Trophoblast cell (in vitro differentiated cells and primary cell): ENCODE data around the gene PASK.

Experiments used
- DNase-seq, 2 donors: peaks; one replicate each; pipeline ENCODE4 v3.0.0-alpha.2; 2016
- H2AFZ ChIP-seq: 2 replicates; pipeline ENCODE4 v1.6.1; 2013; ENCODE audit warnings: low read length, moderate library complexity, mild to moderate bottlenecking; ENCODE audit not compliant: insufficient read depth, poor library complexity
- H2AK5ac ChIP-seq: 2 replicates; pipeline ENCODE4 v1.6.1; 2013; ENCODE audit warnings: mild to moderate bottlenecking, low read length
- H2BK120ac ChIP-seq: 2 replicates; pipeline ENCODE4 v1.6.1; 2013; ENCODE audit warnings: low read length, mild to moderate bottlenecking, moderate library complexity; ENCODE audit not compliant: insufficient read depth, poor library complexity
- H2BK12ac ChIP-seq: 2 replicates; pipeline ENCODE4 v1.6.1; 2013; ENCODE audit warnings: mild to moderate bottlenecking, low read length, moderate library complexity
- H2BK5ac ChIP-seq: 2 replicates; pipeline ENCODE4 v1.6.1; 2013; ENCODE audit warnings: low read length, low read depth, moderate library complexity, mild to moderate bottlenecking; ENCODE audit not compliant: poor library complexity
- H3K14ac ChIP-seq: 2 replicates; pipeline ENCODE4 v1.6.1; 2013; ENCODE audit warnings: mild to moderate bottlenecking, low read length
- H3K18ac ChIP-seq: 2 replicates; pipeline ENCODE4 v1.6.1; 2013; ENCODE audit warnings: mild to moderate bottlenecking, low read length
- H3K23ac ChIP-seq: 2 replicates; pipeline ENCODE4 v1.6.1; 2013; ENCODE audit warnings: low read length
- H3K27ac ChIP-seq: 2 replicates; pipeline ENCODE4 v1.5.1; 2013; ENCODE audit warnings: low read depth, mild to moderate bottlenecking, inconsistent platforms, low read length, moderate library complexity
- H3K27me3 ChIP-seq: 2 replicates; pipeline ENCODE4 v1.6.1; 2013; ENCODE audit warnings: inconsistent platforms, mild to moderate bottlenecking, low read length, moderate library complexity; ENCODE audit not compliant: insufficient read depth
- H3K36me3 ChIP-seq, 2 experiments: 1 replicate in 1 of 2; 2 replicates in 1 of 2; pipeline ENCODE4 v1.6.1; 2013; ENCODE audit warnings: low read length in 2 of 2, mild to moderate bottlenecking in 2 of 2, moderate library complexity in 1 of 2; ENCODE audit not compliant: insufficient read depth in 2 of 2, control insufficient read depth in 1 of 2
- H3K4ac ChIP-seq: 2 replicates; pipeline ENCODE4 v1.6.1; 2013; ENCODE audit warnings: low read depth, mild to moderate bottlenecking, low read length, moderate library complexity
- H3K4me1 ChIP-seq, 2 experiments: 1 replicate in 1 of 2; 2 replicates in 1 of 2; pipeline ENCODE4 v1.6.1; 2013; ENCODE audit warnings: low read length in 2 of 2, mild to moderate bottlenecking in 2 of 2, moderate library complexity in 1 of 2; ENCODE audit not compliant: insufficient read depth in 2 of 2, control insufficient read depth in 1 of 2
- H3K4me2 ChIP-seq: 2 replicates; pipeline ENCODE4 v1.6.1; 2013; ENCODE audit warnings: inconsistent platforms, mild to moderate bottlenecking, low read length, moderate library complexity
- H3K4me3 ChIP-seq: 2 replicates; pipeline ENCODE4 v1.5.1; 2013; ENCODE audit warnings: mild to moderate bottlenecking, low read depth, low read length, inconsistent platforms
- H3K79me1 ChIP-seq: one replicate; pipeline ENCODE4 v1.6.1; 2013; ENCODE audit warnings: low read length
- H3K79me2 ChIP-seq: 2 replicates; pipeline ENCODE4 v1.6.1; 2013; ENCODE audit warnings: low read length, mild to moderate bottlenecking; ENCODE audit not compliant: control insufficient read depth, insufficient read depth, poor library complexity
- H3K9ac ChIP-seq: 2 replicates; pipeline ENCODE4 v1.6.1; 2013; ENCODE audit warnings: mild to moderate bottlenecking, low read length
- H3K9me3 ChIP-seq: 2 replicates; pipeline ENCODE4 v1.6.1; 2013; ENCODE audit warnings: low read depth, mild to moderate bottlenecking, control low read depth, inconsistent platforms, low read length; ENCODE audit not compliant: insufficient read depth
- H4K12ac ChIP-seq: 2 replicates; pipeline ENCODE4 v1.6.1; 2013; ENCODE audit warnings: low read depth, mild to moderate bottlenecking, low read length, moderate library complexity
- H4K8ac ChIP-seq: 2 replicates; pipeline ENCODE4 v1.6.1; 2013; ENCODE audit warnings: low read depth, mild to moderate bottlenecking, low read length, moderate library complexity
- H4K91ac ChIP-seq: one replicate; pipeline ENCODE4 v1.6.1; 2013; ENCODE audit warnings: low read depth, mild to moderate bottlenecking, low read length, moderate library complexity
- WGBS: extraction: QIAGEN DNeasy Blood & Tissue Kit; methylation state at CpG from one replicate; pipeline ENCODE4 v1.1.7; 2013; ENCODE audit warnings: missing lambda C conversion rate; ENCODE audit not compliant: insufficient read length, insufficient coverage; ENCODE audit errors: extremely low coverage; 5-methylcytosine and 5-hydroxymethylcytosine counted together

PASK gene

DNA sequence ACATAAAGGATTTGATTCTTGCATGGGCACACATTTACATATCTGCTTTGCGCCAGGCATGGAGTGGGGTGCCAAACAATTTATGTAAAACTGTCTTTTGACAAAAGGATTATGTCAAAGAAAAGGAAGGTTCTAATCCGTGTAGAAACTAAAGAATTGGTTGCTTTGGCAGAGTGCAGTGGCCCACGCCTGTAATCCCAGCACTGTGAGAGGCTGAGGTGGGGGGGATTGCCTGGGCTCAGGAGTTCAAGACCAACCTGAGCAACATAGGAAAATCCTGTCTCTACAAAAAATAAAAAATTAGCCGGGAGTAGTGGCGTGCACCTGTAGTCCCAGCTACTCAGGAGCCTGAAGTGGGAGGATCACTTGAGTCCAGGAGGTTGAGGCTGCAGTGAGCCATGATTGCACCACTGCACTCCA is 46.1 kb downstream of the PASK start:
- no peak overlapping the region for H3K4me3 ChIP-seq
- no peak for DNase-seq
- peaks cover 6 to 17% of the 10 kb centered on the region in 2 experiments for H3K36me3 ChIP-seq
- H3K9me3 ChIP-seq = no peaks in the 10 kb centered on the region
- H3K4me2 ChIP-seq = peak overlapping the region; percentile 58
- H3K4ac ChIP-seq = no peak overlapping the region
- peaks cover 4 to 5% of the 10 kb centered on the region in 2 experiments for H3K4me1 ChIP-seq
- H2BK12ac ChIP-seq = no peak overlapping the region
- H2BK120ac ChIP-seq = no peak overlapping the region
- H4K91ac ChIP-seq = no peak overlapping the region
- no peak overlapping the region for H4K12ac ChIP-seq
- H3K14ac ChIP-seq = no peak overlapping the region
- H3K23ac ChIP-seq = no peak overlapping the region
- H3K79me1 ChIP-seq = peaks cover 5% of the 10 kb centered on the region
- no peak overlapping the region for H3K9ac ChIP-seq
- H4K8ac ChIP-seq = no peak overlapping the region
- no peak overlapping the region for H3K18ac ChIP-seq
- H2AFZ ChIP-seq = no peak overlapping the region
- H2AK5ac ChIP-seq = no peak overlapping the region
- WGBS = no CpG with 5 or more reads among the region's 5 CpGs
- H3K27ac ChIP-seq = no peak overlapping the region
- H2BK5ac ChIP-seq = no peak overlapping the region
- no peaks in the 10 kb centered on the region for H3K27me3 ChIP-seq
- H3K79me2 ChIP-seq = peaks cover 4% of the 10 kb centered on the region

DNA sequence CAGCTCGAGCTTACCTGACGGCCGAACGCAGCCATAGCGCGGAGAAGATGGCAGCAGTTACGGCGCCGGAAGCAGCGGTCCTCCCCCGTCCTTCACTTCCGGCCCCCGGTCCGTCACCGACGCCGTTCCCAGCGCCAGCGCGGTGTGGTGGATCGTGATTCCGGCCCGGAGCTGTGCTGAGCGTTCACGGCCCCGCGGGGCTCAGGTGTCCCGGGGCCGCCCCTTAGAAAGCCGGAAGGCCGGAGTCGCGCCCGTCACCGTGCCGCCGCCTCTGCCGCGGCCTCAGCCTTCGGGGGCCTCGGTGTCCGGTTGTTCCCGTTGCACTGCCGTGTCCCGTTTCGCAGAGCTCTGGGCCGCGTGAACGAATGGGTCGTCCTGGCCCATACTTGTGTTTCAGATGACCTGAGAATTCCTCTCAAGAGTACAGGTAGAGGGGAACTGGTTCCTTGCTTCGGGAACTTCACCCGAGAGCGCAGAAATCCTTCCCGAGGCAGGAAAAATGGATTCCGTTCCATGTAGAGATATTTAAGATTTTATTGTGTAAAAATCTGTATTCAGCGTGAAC is 47.0 kb downstream of the PASK start, which contains the start of gene MTERF4:
TSS of gene MTERF4 (minus strand) at position 49 of the 565 bp plus-strand sequence. CDS start at position 35, 14 bp downstream.
- Histone ChIP-seq H3K79me2 (peaks cover 4% of the 10 kb centered on the region), H4K91ac (peak within 1 kb of the TSS; percentile 87), H3K23ac (no peak within 1 kb of the TSS), H3K79me1 (peaks cover 5% of the 10 kb centered on the region), H2BK12ac (no peak within 1 kb of the TSS), H4K12ac (peak within 1 kb of the TSS; percentile 94), H3K9ac (peak within 1 kb of the TSS; percentile 96), H3K27me3 (no peaks in the 10 kb centered on the region), H2AFZ (peak within 1 kb of the TSS; percentile 94), H2BK5ac (peak within 1 kb of the TSS; percentile 32), H3K4me1 (peaks cover 4 to 5% of the 10 kb centered on the region in 2 experiments), H3K4me3 (peak within 1 kb of the TSS; percentile 98), H3K14ac (peak within 1 kb of the TSS; percentile 93), H3K9me3 (no peaks in the 10 kb centered on the region), H3K36me3 (peaks cover 4 to 11% of the 10 kb centered on the region in 2 experiments), H2AK5ac (peak within 1 kb of the TSS; percentile 81), H4K8ac (peak within 1 kb of the TSS; percentile 98), H3K27ac (peak within 1 kb of the TSS; percentile 64), H3K18ac (peak within 1 kb of the TSS; percentile 85), H3K4ac (peak within 1 kb of the TSS; percentile 68), H2BK120ac (peak within 1 kb of the TSS; percentile 65), H3K4me2 (peak within 1 kb of the TSS; percentile 72)
- DNase-seq = peak; percentile 79 to 86
- no CpG with 5 or more reads among the region's 56 CpGs for WGBS

- Histone ChIP-seq H3K4ac (no peak overlapping the region), H2BK5ac (no peak overlapping the region), H3K9me3 (no peaks in the 10 kb centered on the region), H3K23ac (no peak overlapping the region), H2AK5ac (no peak overlapping the region), H3K36me3 (peaks cover 7 to 21% of the 10 kb centered on the region in 2 experiments), H4K8ac (no peak overlapping the region), H2BK12ac (no peak overlapping the region), H3K27me3 (no peaks in the 10 kb centered on the region), H2BK120ac (no peak overlapping the region), H3K79me2 (peaks cover 4% of the 10 kb centered on the region), H4K12ac (no peak overlapping the region), H4K91ac (no peak overlapping the region), H3K27ac (no peak overlapping the region), H3K4me2 (no peak overlapping the region), H2AFZ (no peak overlapping the region), H3K9ac (no peak overlapping the region), H3K4me3 (no peak overlapping the region), H3K79me1 (peaks cover 5% of the 10 kb centered on the region), H3K18ac (no peak overlapping the region), H3K4me1 (peaks cover 4 to 5% of the 10 kb centered on the region in 2 experiments), H3K14ac (no peak overlapping the region)
- DNase-seq = no peak
- no CpG with 5 or more reads among the region's 5 CpGs for WGBS
Observed at GRCh38 chr2:241099246-241099645, 50.0 kb downstream of the PASK start.

GRCh38 chr2:241096979-241097378 is 52.3 kb downstream of the PASK start:
- no CpG with 5 or more reads among the region's 8 CpGs for WGBS
- Histone ChIP-seq H4K91ac (no peak overlapping the region), H3K9me3 (no peaks in the 10 kb centered on the region), H3K79me1 (peaks cover under 1% of the 10 kb centered on the region), H2AK5ac (no peak overlapping the region), H3K4ac (no peak overlapping the region), H4K12ac (no peak overlapping the region), H3K4me1 (peaks cover 4 to 5% of the 10 kb centered on the region in 2 experiments), H3K4me3 (no peak overlapping the region), H3K14ac (no peak overlapping the region), H3K9ac (no peak overlapping the region), H3K23ac (no peak overlapping the region), H4K8ac (no peak overlapping the region), H2BK12ac (no peak overlapping the region), H3K4me2 (no peak overlapping the region), H3K27me3 (no peaks in the 10 kb centered on the region), H2BK5ac (no peak overlapping the region), H3K79me2 (peaks cover under 1% of the 10 kb centered on the region), H3K18ac (no peak overlapping the region), H3K36me3 (peaks cover 21 to 37% of the 10 kb centered on the region in 2 experiments), H3K27ac (no peak overlapping the region), H2AFZ (no peak overlapping the region), H2BK120ac (no peak overlapping the region)
- no peak for DNase-seq
